Caco-2 (cell line): ENCODE results near the gene KCNC1. TPM values are rescaled to one million over a fixed set of nuclear protein-coding genes. Genes with fewer than 3 reads are reported as not detected.

Experiments
- BruUV-seq: library from RNA; stranded (reverse); fragments of 400-500 nt; replicated peaks from 2 replicates; lab custom pipeline; 2021; lab: Mats Ljungman, UMichigan
- CTCF ChIA-PET: fragments of 300-600 bp; sonication (Branson Sonifier 250); formaldehyde crosslinking; loops from one replicate; lab custom pipeline; 2022; ENCODE audit warnings: antibody characterized with exemption; lab: Charles Lee
- POLR2A ChIA-PET: fragments of 300-600 bp; sonication (Branson Sonifier 250); formaldehyde crosslinking; loops from one replicate; lab custom pipeline; 2022; ENCODE audit warnings: antibody characterized with exemption; lab: Charles Lee
- DNase-seq, 2 experiments: peaks; one replicate each; pipeline versions ENCODE4 v3.0.0 to v3.0.0-alpha.2; 2020 to 2022
- H3K27me3 ChIP-seq: replicated peaks from 2 replicates; pipeline ENCODE4 v1.6.0; 2011; ENCODE audit warnings: low read length; ENCODE audit not compliant: control insufficient read depth, insufficient read depth
- H3K36me3 ChIP-seq: 2 replicates; pipeline ENCODE4 v1.5.1; 2011; ENCODE audit warnings: low read length; ENCODE audit not compliant: control insufficient read depth, insufficient read depth
- H3K4me1 ChIP-seq: fragments of 250-450 bp; sonication (Bioruptor Pico); 2 replicates; pipeline ENCODE4 v1.5.1; 2020; ENCODE audit warnings: mild to moderate bottlenecking
- H3K4me3 ChIP-seq: 2 replicates; pipeline ENCODE4 v1.5.1; 2011; ENCODE audit warnings: low read depth, mild to moderate bottlenecking, control low read depth, low read length
- H3K9me3 ChIP-seq: fragments of 250-450 bp; sonication (Bioruptor Pico); 2 replicates; pipeline ENCODE4 v1.5.1; 2020; ENCODE audit warnings: mild to moderate bottlenecking, moderate library complexity
- H3K27ac Mint-ChIP-seq: one replicate; pipeline ENCODE4 v1.8.0; 2022; ENCODE audit warnings: mixed read lengths; ENCODE audit not compliant: unreplicated experiment
- H3K27me3 Mint-ChIP-seq: one replicate; pipeline ENCODE4 v1.8.0; 2022; ENCODE audit warnings: mixed read lengths; ENCODE audit not compliant: insufficient read depth, unreplicated experiment
- H3K36me3 Mint-ChIP-seq: one replicate; pipeline ENCODE4 v1.8.0; 2022; ENCODE audit warnings: mild to moderate bottlenecking, mixed read lengths; ENCODE audit not compliant: insufficient read depth, unreplicated experiment
- H3K4me1 Mint-ChIP-seq: one replicate; pipeline ENCODE4 v1.8.0; 2022; ENCODE audit warnings: low read depth, mixed read lengths; ENCODE audit not compliant: unreplicated experiment
- H3K4me3 Mint-ChIP-seq: one replicate; pipeline ENCODE4 v1.8.0; 2022; ENCODE audit warnings: mild to moderate bottlenecking, moderate library complexity, mixed read lengths; ENCODE audit not compliant: unreplicated experiment
- H3K9me3 Mint-ChIP-seq: one replicate; pipeline ENCODE4 v1.8.0; 2022; ENCODE audit warnings: mixed read lengths; ENCODE audit not compliant: unreplicated experiment
- CTCF ChIP-seq, 2 experiments: fragments of 200-600 bp in 1 of 2; IDR thresholded peaks; 1 replicate in 1 of 2; 2 replicates in 1 of 2; pipeline versions ENCODE4 v1.5.1 to v1.8.0; 2011 to 2022; ENCODE audit warnings: antibody characterized with exemption in 1 of 2, control low read depth in 1 of 2, inconsistent platforms in 1 of 2, low read depth in 1 of 2, low read length in 1 of 2, mild to moderate bottlenecking in 1 of 2, moderate library complexity in 1 of 2; ENCODE audit not compliant: insufficient read depth in 1 of 2, severe bottlenecking in 1 of 2, unreplicated experiment in 1 of 2
- intact Hi-C: fragments of 100-400 bp; cut with micrococcal nuclease; formaldehyde crosslinking; loops from one replicate; pipeline ENCODE4 v1.10.0; 2022; ENCODE audit not compliant: unreplicated experiment
- total RNA-seq: library from RNA; stranded (reverse); gene quantifications from 2 replicates; pipeline ENCODE4 v1.2.3, GENCODE V29; 2022

The KCNC1 gene
- total RNA-seq, 1 experiment from 2014 or later = 0.07 TPM

- Mint-ChIP-seq H3K27me3 (peaks cover 19% of the 10 kb centered on the region), H3K4me3 (no peak overlapping the region), H3K9me3 (no peaks in the 10 kb centered on the region), H3K27ac (no peak overlapping the region), H3K36me3 (no peaks in the 10 kb centered on the region), H3K4me1 (no peaks in the 10 kb centered on the region)
- CTCF ChIA-PET = no interaction called here
- no TSS peak for BruUV-seq
- peaks cover 1% of the 10 kb centered on the region; the same call in 1 of the 2 replicates for H3K27me3 ChIP-seq
- TF ChIP-seq CTCF (IDR thresholded peaks at IDR 0.05; ENCODE audit: insufficient read depth in 1 of 2, low read depth in 1 of 2, low read length in 1 of 2, severe bottlenecking in 1 of 2, unreplicated experiment in 1 of 2) = no peak
- intact Hi-C loops = no loop called here
- no peak for DNase-seq
- H3K36me3 ChIP-seq = no peaks in the 10 kb centered on the region
- no peaks in the 10 kb centered on the region for H3K4me1 ChIP-seq
- H3K9me3 ChIP-seq = no peaks in the 10 kb centered on the region
- POLR2A ChIA-PET = no interaction called here
- H3K4me3 ChIP-seq = no peak overlapping the region
These were observed 41.0 kb upstream of the KCNC1 start for GRCh38 chr11:17693531-17693930.

GRCh38 chr11:17694494-17695110 lies 40.0 kb upstream of the KCNC1 start:
- Mint-ChIP-seq H3K27me3 (peaks cover 19% of the 10 kb centered on the region), H3K4me1 (no peaks in the 10 kb centered on the region), H3K36me3 (no peaks in the 10 kb centered on the region), H3K4me3 (no peak overlapping the region), H3K27ac (no peak overlapping the region), H3K9me3 (no peaks in the 10 kb centered on the region)
- Histone ChIP-seq H3K36me3 (no peaks in the 10 kb centered on the region), H3K27me3 (peaks cover 1% of the 10 kb centered on the region; the same call in 1 of the 2 replicates), H3K4me3 (no peak overlapping the region), H3K4me1 (no peaks in the 10 kb centered on the region), H3K9me3 (no peaks in the 10 kb centered on the region)
- DNase-seq = no peak
- ChIA-PET POLR2A (no interaction called here), CTCF (no interaction called here)
- intact Hi-C loops = no loop called here
- BruUV-seq = no TSS peak
- TF ChIP-seq CTCF (IDR thresholded peaks at IDR 0.05; ENCODE audit: insufficient read depth in 1 of 2, low read depth in 1 of 2, low read length in 1 of 2, severe bottlenecking in 1 of 2, unreplicated experiment in 1 of 2) = no peak

GRCh38 chr11:17695454-17696441 lies 38.8 kb upstream of the KCNC1 start:
- no peak for DNase-seq
- Mint-ChIP-seq H3K27ac (no peak overlapping the region), H3K4me1 (no peaks in the 10 kb centered on the region), H3K36me3 (no peaks in the 10 kb centered on the region), H3K9me3 (no peaks in the 10 kb centered on the region), H3K4me3 (no peak overlapping the region), H3K27me3 (peaks cover 19% of the 10 kb centered on the region)
- H3K27me3 ChIP-seq = peaks cover 1% of the 10 kb centered on the region; the same call in 1 of the 2 replicates
- no peak for TF ChIP-seq CTCF (IDR thresholded peaks at IDR 0.05; ENCODE audit: insufficient read depth in 1 of 2, low read depth in 1 of 2, low read length in 1 of 2, severe bottlenecking in 1 of 2, unreplicated experiment in 1 of 2)
- no peaks in the 10 kb centered on the region for H3K36me3 ChIP-seq
- no peaks in the 10 kb centered on the region for H3K9me3 ChIP-seq
- ChIA-PET CTCF (no interaction called here), POLR2A (no interaction called here)
- no peak overlapping the region for H3K4me3 ChIP-seq
- no TSS peak for BruUV-seq
- no peaks in the 10 kb centered on the region for H3K4me1 ChIP-seq
- intact Hi-C loops = no loop called here
